OCI-LY7 (cell line): Measurements from ENCODE around the gene WNT7A.

ENCODE experiments used
- EZH2phosphoT487 ChIP-seq: fragments of 200-600 bp; sonication (generic); IDR thresholded peaks from 2 replicates; pipeline ENCODE4 v1.6.1; 2018; ENCODE audit warnings: low read depth, borderline replicate concordance, mild to moderate bottlenecking, mixed run types, antibody characterized with exemption, low read length, moderate library complexity, mixed read lengths
- TF ChIP-seq, protein P1 (sequence below): fragments of 200-600 bp; sonication (generic); conservative IDR thresholded peaks from 2 replicates; pipeline ENCODE4 v1.5.1; 2014; ENCODE audit warnings: mild to moderate bottlenecking, antibody characterized with exemption, low read length, moderate library complexity, mixed read lengths

DNA sequence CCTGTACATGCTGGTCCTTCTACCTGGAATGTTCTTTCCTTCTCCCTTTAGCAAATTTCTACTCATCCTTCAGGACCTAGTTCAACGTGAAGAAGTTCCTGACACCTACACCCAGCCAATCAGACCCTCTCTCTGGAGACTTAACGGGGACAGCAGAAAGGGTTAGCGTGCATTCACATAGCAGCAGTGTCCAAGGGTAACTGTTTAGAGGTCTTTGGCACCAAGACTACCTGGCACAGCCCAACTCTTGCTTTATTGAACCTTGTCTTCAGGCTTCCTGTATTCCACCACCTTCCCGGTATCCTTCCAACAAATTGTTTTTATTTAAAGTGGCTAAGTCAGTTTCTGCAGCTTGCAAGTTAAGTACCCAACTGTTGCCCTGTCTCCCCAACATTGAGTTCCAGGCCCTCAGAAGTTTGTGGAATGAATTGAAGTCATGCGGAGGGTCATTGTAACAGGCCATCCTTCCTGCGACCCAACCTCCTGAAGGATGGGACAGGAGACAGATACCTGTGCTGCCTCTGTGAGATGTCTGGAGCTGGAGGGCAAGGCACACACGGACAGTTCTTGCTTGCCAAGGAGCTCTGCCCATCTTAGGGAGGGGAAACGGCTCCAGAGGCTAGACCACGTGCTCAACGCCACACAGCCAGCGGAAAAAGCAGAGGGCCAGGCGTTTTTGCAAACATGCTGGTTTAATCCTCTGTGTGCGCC is 14.4 kb upstream of the WNT7A start:
- TF ChIP-seq, protein P1, sequence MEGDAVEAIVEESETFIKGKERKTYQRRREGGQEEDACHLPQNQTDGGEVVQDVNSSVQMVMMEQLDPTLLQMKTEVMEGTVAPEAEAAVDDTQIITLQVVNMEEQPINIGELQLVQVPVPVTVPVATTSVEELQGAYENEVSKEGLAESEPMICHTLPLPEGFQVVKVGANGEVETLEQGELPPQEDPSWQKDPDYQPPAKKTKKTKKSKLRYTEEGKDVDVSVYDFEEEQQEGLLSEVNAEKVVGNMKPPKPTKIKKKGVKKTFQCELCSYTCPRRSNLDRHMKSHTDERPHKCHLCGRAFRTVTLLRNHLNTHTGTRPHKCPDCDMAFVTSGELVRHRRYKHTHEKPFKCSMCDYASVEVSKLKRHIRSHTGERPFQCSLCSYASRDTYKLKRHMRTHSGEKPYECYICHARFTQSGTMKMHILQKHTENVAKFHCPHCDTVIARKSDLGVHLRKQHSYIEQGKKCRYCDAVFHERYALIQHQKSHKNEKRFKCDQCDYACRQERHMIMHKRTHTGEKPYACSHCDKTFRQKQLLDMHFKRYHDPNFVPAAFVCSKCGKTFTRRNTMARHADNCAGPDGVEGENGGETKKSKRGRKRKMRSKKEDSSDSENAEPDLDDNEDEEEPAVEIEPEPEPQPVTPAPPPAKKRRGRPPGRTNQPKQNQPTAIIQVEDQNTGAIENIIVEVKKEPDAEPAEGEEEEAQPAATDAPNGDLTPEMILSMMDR: no peak
- TF ChIP-seq EZH2phosphoT487: no peak
